Heart left ventricle (tissue), 13 donors: ENCODE measurements around the gene CAMKMT.

ENCODE experiments used
- POLR2A ChIP-seq, 2 donors: fragments of 450-650 bp; IDR thresholded peaks; one replicate each; pipeline ENCODE4 v1.6.1; 2017; ENCODE audit warnings: antibody characterized with exemption in 2 of 2, mild to moderate bottlenecking in 2 of 2, moderate library complexity in 2 of 2
- TF ChIP-seq, protein P1 (sequence below), 12 donors: fragments of 200-600 bp; sonication (generic) in 4 of 12; IDR thresholded peaks; one replicate each; pipeline versions ENCODE4 v1.5.0 to v1.8.0; 2018 to 2022; ENCODE audit warnings: antibody characterized with exemption in 12 of 12, mild to moderate bottlenecking in 5 of 12
- donor health status: ischemic (EF 13 %, LVEDD 7.1; RV severe dilation, severe dysfunction).
- donor health status: DM: no; HTN: yes; CAD: no.
- donor health status: DM: no; HTN: no; CAD: no.
- donor health status: ischemic (EF 25% LVEDD 6.9; RV normal size, moderate dysfunction).
- donor health status: ischemic (EF 25% LVEDD 5.7; RV mildly dilated, moderate dysfunction).
- donor health status: ischemic (EF 35%, LVEDD 5.7; RV mildly dilated, moderate dysfunction).
- donor health status: nonischemic (EF 11% LVEDD 7.7; RV severe dilation, severe dysfunction).
- donor health status: DM: yes; HTN: yes; CAD: no.
- donor health status: PGD.
- donor health status: ischemic (EF 29% LVEDD 5.4; RV normal size, mild dysfunction).
- donor health status: nonischemic (EF 23%, LVEDD 6.1; RV moderate dilation, normal function).

DNA sequence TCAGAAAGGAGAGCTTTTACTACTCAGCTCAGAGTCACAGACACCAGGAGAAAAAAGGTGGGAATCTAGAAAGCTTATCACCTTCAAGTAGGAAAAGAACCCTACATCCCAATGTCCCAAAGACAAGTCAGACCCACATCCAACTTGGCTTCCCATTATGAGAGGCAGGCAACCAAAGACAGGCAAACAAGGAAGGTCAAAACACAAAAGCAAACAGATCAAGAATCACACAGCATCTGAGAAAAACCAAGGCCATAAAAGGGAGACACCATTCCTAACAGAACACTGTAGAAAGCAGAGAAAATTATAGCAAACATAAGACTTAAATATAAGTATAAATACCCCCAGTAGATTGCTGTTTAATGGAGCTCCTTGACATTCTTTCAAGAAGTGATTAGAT is 45.8 kb upstream of the CAMKMT start:
- TF ChIP-seq, protein P1, sequence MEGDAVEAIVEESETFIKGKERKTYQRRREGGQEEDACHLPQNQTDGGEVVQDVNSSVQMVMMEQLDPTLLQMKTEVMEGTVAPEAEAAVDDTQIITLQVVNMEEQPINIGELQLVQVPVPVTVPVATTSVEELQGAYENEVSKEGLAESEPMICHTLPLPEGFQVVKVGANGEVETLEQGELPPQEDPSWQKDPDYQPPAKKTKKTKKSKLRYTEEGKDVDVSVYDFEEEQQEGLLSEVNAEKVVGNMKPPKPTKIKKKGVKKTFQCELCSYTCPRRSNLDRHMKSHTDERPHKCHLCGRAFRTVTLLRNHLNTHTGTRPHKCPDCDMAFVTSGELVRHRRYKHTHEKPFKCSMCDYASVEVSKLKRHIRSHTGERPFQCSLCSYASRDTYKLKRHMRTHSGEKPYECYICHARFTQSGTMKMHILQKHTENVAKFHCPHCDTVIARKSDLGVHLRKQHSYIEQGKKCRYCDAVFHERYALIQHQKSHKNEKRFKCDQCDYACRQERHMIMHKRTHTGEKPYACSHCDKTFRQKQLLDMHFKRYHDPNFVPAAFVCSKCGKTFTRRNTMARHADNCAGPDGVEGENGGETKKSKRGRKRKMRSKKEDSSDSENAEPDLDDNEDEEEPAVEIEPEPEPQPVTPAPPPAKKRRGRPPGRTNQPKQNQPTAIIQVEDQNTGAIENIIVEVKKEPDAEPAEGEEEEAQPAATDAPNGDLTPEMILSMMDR (IDR thresholded peaks at IDR 0.05) = no peak
- TF ChIP-seq POLR2A (IDR thresholded peaks at IDR 0.05) = no peak
